ENCODE measurements around the gene FITM1.

DNA sequence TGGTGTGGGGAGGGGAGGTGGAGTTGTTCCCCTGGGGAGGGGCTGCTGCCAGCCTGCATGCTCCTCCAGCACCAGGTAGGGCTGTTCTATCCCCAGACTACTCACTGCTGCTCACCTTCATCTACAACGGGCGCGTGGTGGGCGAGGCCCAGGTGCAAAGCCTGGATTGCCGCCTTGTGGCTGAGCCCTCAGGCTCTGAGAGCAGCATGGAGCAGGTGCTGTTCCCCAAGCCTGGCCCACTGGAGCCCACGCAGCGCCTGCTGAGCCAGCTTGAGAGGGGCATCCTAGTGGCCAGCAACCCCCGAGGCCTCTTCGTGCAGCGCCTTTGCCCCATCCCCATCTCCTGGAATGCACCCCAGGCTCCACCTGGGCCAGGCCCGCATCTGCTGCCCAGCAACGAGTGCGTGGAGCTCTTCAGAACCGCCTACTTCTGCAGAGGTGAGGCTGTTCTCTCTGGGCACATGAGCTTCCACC, 34.1 kb downstream of the FITM1 start:
- no peak for TF ChIP-seq POLR2A (IDR thresholded peaks at IDR 0.05)
- TF ChIP-seq, protein P1, sequence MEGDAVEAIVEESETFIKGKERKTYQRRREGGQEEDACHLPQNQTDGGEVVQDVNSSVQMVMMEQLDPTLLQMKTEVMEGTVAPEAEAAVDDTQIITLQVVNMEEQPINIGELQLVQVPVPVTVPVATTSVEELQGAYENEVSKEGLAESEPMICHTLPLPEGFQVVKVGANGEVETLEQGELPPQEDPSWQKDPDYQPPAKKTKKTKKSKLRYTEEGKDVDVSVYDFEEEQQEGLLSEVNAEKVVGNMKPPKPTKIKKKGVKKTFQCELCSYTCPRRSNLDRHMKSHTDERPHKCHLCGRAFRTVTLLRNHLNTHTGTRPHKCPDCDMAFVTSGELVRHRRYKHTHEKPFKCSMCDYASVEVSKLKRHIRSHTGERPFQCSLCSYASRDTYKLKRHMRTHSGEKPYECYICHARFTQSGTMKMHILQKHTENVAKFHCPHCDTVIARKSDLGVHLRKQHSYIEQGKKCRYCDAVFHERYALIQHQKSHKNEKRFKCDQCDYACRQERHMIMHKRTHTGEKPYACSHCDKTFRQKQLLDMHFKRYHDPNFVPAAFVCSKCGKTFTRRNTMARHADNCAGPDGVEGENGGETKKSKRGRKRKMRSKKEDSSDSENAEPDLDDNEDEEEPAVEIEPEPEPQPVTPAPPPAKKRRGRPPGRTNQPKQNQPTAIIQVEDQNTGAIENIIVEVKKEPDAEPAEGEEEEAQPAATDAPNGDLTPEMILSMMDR (IDR thresholded peaks at IDR 0.05): no peak
